HG03521 (cell line): ENCODE results near the gene DNAI7.

Experiments
- ATAC-seq: cut with Tn5 transposase; IDR thresholded peaks from one replicate; pipeline ENCODE4 v1.9.1; 2021; ENCODE audit warnings: mild to moderate bottlenecking, moderate library complexity; ENCODE audit not compliant: unreplicated experiment

DNAI7 gene

GRCh38 chr12:25184132-25184531 lies 10.8 kb downstream of the DNAI7 start:
- no peak for ATAC-seq

DNA sequence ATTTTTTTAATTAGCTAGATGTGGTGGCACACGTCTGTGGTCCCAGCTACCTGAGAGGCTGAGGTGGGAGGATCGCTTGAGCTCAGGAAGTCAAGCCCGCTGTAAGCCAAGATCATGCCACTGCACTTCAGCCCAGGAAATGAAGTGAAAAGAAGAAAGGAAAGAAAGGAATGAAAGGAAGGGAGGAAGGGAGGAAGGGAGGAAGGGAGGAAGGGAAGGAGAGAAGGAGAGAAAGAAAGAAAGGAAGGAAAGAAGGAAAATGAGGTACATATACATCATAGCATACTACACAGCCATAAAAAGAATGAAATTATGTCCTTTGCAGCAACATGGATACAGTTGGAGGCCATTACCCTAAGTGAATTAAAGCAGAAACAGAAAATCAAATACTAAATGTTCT lies 12.2 kb downstream of the DNAI7 start:
- ATAC-seq, result no peak

GRCh38 chr12:25162866-25163265 lies 32.1 kb downstream of the DNAI7 start:
- ATAC-seq, result no peak

GRCh38 chr12:25156061-25156460 lies 38.9 kb downstream of the DNAI7 start:
- no peak for ATAC-seq

DNA sequence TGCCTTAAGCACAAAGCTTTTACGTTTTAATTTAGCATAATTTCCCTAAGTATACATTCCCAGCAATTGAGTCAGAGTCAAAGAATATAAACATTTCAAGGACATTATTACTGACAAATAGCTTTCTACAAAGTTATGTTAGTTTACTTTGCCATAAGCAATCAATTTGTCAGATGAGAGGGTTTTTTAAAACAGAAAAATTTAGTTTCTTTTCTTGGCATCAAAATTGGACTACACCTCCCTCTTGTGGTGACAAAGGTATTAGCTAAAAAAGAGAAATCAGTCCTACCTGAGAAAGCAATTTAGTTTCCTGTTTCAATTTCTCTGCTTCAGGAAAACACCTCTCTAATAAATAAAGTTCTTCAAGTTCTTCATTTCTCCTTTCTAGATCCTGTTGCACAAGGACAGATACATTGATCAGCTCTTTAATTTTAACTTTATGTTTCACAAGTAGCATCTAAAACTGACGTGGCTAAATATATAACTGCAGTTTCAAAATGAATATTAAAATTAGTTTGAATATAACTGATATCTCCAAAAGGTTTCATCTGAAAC lies 39.9 kb downstream of the DNAI7 start:
- ATAC-seq, result no peak

DNA sequence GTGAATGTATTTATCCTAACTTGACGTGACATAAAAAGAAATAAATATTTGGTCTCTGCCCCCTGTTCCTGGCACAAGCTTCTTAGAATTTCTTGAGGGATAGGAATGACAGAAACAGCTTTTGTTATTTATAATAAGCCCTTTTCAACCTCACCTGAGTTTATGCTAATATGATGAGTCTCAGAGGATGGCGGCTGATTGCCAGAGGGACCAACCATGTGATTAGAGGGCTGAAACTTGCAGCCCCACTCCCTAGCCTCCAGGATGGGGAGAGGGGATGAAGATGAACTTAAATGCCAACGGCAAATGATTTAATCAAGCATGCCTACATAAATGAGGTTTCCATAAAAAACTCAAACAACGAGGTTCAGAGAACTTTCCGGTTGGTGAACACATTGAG lies 42.9 kb downstream of the DNAI7 start:
- no peak for ATAC-seq

- ATAC-seq, result no peak
Observed at GRCh38 chr12:25151476-25151875, 43.5 kb downstream of the DNAI7 start.

GRCh38 chr12:25146686-25147085 lies 48.3 kb downstream of the DNAI7 start:
- ATAC-seq, result no peak

DNA sequence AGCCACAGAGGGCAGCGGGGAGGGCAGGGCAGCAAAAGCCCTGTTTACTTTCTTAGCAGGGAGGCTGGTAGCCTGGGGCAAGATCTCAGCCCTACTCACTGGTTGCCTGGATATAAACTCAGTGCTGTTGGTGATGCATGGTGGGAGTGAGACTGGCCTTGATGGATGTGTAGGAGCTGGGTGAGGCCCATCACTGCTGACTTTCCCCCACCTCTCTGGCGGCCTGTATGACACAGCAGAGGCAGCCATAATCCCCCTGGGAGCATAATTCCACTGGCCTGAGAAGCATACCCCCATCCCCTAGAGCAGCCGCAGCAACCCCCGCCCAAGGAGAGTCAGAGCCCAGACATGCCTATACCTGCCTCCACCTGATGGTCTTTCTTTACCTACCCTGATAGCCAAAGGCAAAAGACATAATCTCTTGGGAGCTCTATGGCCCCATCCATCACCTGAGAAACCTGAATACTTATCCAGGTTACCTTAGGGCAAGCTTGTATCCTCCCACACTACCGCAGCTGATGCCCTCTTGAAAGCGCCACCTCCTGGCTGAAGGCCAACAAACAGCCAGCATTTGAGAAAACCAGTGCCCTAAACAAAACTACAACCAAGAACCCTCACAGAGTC lies 59.3 kb downstream of the DNAI7 start:
- no peak for ATAC-seq

- no peak for ATAC-seq
Observed at GRCh38 chr12:25131270-25131669, 63.7 kb downstream of the DNAI7 start.

- ATAC-seq, result no peak
Observed at GRCh38 chr12:25130741-25131188, 64.2 kb downstream of the DNAI7 start.

GRCh38 chr12:25126746-25127145 lies 68.2 kb downstream of the DNAI7 start:
- ATAC-seq, result no peak

DNA sequence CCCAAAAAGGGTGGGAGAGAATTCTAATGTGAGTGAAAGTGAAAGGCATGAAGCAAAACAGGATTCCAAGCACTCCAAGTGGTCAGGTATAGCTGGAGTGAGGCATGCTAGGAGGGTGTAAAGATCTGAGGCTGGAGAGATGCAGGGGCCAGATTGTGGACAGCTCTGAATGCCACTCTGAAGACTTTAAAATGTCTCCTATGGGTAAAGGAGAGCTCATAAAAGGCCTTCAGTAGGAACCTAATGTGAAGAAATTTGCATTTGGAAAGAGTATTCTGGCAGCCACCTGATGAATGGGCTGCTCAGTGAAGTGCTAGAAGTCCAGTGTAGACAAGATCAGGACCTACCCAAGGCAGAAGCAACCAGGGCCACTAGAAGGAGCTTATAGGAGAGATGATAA lies 68.9 kb downstream of the DNAI7 start:
- ATAC-seq, result no peak

GRCh38 chr12:25124493-25124892 lies 70.5 kb downstream of the DNAI7 start:
- ATAC-seq, result no peak

GRCh38 chr12:25123126-25123525 lies 71.8 kb downstream of the DNAI7 start:
- no peak for ATAC-seq

- ATAC-seq, result no peak
Observed at GRCh38 chr12:25121916-25122315, 73.0 kb downstream of the DNAI7 start.

DNA sequence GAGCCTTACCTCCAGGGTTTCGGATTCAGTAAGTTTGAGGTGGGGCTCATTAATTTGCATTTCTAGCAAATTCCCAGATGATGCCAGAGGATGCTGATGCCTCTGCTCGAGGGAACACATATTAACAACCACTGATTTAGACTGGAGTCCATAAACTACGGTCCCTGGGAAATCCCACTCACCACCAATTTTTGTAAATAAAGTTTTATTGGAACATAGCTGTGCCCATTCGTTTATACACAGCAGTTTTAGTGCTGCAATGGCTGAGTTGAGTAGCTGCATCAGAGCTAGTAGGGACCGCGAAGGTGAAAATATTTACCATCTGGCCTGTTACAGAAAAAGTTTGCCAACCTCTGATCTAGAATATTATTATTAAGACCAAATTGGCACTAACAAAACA lies 73.8 kb downstream of the DNAI7 start:
- no peak for ATAC-seq

DNA sequence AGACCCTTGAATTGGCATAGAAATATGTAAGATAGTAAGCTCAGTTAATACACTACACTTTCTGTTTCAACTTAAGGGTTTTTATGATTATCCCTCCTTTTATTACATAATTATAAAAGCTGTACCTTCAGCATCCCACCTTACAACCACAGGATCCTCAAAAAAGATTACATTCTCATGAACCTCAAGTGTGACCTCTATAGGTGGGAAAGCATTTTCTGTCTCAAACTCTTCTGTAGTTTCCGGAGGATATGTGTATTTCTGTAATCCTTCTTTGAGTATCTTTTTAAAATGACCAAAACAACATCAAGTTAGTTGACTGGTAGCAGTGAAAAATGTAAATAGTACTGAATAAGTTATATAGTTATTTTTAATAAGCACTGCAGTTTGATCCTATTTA lies 75.9 kb downstream of the DNAI7 start:
- ATAC-seq, result no peak

DNA sequence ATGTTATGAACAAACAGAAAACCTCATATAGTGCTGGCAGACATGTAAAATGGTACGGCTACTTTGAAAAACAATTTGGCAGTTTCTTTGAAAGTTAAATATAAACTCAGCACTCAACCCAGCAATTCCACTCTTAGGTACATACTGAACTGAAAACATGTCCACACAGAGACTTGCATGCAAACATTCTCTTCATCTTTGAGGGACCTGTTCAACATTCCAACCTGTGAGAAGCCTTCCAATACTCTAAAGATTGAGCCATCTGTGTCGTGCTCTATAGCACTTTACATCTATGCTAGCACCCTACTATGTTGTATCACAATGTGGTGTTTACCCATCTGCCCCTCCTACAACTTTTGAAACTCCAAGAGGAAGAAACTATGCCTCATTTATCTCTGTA lies 79.3 kb downstream of the DNAI7 start:
- no peak for ATAC-seq

DNA sequence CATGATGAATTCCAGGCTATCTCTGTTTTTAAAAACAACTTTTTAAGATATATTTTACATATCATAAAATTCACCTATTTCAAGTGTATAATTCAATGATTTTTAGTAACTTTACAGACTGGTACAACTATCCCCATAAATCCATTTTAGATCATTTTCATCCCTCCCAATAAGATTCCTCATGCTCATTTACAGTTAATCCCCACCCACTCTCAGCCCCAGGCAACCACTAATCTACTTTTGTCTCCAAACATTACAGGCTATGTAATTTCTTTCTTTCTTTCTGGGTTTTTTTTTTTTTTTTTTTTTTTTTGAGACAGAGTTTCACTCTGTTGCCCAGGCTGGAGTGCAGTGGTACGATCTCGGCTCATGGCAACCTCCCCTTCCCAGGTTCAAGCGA lies 81.3 kb downstream of the DNAI7 start:
- ATAC-seq, result no peak

DNA sequence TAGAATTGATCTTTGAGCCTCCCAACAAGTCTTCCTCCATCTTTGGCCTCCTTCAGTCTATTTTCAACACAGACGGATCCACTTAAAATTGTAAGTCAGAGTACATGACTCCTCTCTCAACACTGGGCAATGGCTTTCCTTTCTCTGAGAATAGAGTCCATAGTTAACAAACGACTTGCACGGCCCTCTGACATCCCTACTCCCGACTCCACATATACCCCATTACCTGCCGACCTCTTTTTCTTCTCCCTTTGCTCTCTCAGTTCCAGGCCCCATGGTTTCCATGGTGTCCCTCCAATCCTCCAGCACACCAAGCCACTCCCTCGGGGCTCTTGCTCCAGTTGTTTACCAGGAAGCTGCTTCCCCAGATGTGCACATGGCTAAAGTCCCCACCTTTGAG lies 84.7 kb downstream of the DNAI7 start:
- no peak for ATAC-seq

DNA sequence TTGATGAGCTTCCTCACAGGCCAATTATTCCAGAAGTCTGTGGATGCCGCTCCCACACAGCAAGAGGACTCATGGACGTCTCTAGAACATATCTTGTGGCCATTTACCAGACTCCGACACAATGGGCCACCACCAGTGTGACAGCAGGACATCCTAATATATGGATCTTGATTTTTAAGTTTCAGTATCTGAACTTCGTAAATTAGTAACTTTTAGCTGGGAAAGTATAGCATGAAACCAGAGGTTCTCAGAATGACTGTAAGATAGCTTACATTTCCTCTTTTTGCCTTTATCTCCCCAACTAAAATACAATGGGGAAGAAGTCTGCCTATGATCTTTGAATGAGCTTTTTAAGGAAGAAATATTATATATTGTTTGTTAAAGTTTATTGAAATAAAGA lies 87.0 kb downstream of the DNAI7 start:
- peak; percentile 86 for ATAC-seq

DNA sequence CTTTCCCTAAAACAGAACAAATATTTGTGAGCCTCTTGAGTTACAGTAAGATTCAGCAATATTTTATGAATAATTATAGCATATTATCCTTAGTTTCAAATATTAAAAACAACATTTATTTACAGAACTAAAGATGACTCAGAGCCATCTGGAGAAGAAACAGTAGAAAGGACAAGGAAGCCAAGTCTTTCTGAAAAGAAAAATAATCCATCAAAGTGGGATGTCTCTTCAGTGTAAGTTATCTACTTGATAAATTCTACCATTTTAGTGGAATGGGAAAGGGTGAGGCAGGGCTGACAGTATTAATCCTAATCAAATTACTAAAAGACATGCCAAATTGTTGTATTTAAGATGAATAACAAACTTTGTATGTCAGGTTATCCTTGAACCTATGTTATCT lies 88.1 kb downstream of the DNAI7 start:
- ATAC-seq, result no peak
